Esophagus muscularis mucosa (tissue), 4 donors: ENCODE data around the gene RGS19. TPM values are rescaled to one million over a fixed set of nuclear protein-coding genes. Genes with fewer than 3 reads are reported as not detected.
A peak's percentile ranks its signal among the peaks of the same experiment; 100 is the strongest.

Source experiments
- DNase-seq: peaks from one replicate; pipeline ENCODE4 v3.0.0-alpha.2; 2017; ENCODE audit errors: extremely low spot score
- H3K27ac ChIP-seq, 4 donors: fragments of 200-600 bp; sonication (generic); replicated peaks in 1 of 4; 1 replicate in 3 of 4; 2 replicates in 1 of 4; pipeline ENCODE4 v1.5.1; 2016 to 2019; ENCODE audit warnings: mild to moderate bottlenecking in 1 of 4
- H3K27me3 ChIP-seq, 4 donors: fragments of 200-600 bp; sonication (generic); one replicate each; pipeline versions ENCODE4 v1.5.1 to v1.6.0; 2016 to 2019
- H3K36me3 ChIP-seq, 4 donors: fragments of 200-600 bp; sonication (generic); one replicate each; pipeline ENCODE4 v1.5.1; 2016 to 2019
- H3K4me1 ChIP-seq, 4 donors: fragments of 200-600 bp; sonication (generic); one replicate each; pipeline ENCODE4 v1.5.1; 2016 to 2019
- H3K4me3 ChIP-seq, 4 donors: fragments of 200-600 bp; sonication (generic); 1 replicate in 2 of 4; 2 replicates in 2 of 4; pipeline ENCODE4 v1.5.1; 2016 to 2019; ENCODE audit warnings: mild to moderate bottlenecking in 4 of 4, moderate library complexity in 1 of 4
- H3K9me3 ChIP-seq, 4 donors: fragments of 200-600 bp; sonication (generic); 1 replicate in 3 of 4; 2 replicates in 1 of 4; pipeline ENCODE4 v1.5.1; 2016 to 2019
- CTCF ChIP-seq, 3 experiments: fragments of 200-600 bp in 2 of 3; fragments of 450-650 bp in 1 of 3; sonication (generic) in 2 of 3; IDR thresholded peaks; one replicate each; pipeline ENCODE4 v1.5.1; 2017 to 2019; ENCODE audit warnings: antibody characterized with exemption in 3 of 3, mild to moderate bottlenecking in 2 of 3, moderate library complexity in 1 of 3
- EP300 ChIP-seq: sonication (generic); formaldehyde crosslinking; IDR thresholded peaks from one replicate; pipeline ENCODE4 v1.6.1; 2017; ENCODE audit warnings: antibody characterized with exemption
- POLR2A ChIP-seq: fragments of 450-650 bp; IDR thresholded peaks from one replicate; pipeline ENCODE4 v1.6.1; 2017; ENCODE audit warnings: antibody characterized with exemption, moderate library complexity, mild to moderate bottlenecking, low read depth
- POLR2AphosphoS5 ChIP-seq, 2 donors: sonication (generic); formaldehyde crosslinking; IDR thresholded peaks; one replicate each; pipeline ENCODE4 v1.6.1; 2017; ENCODE audit warnings: antibody characterized with exemption in 2 of 2
- WGBS: methylation state at CpG from one replicate; pipeline ENCODE4 v1.1.5; 2018; 5-methylcytosine and 5-hydroxymethylcytosine counted together
- intact Hi-C: fragments of 100-400 bp; cut with DNase I; formaldehyde crosslinking; loops from one replicate; pipeline ENCODE4 v1.15.1; 2023
- total RNA-seq, 4 donors: library from RNA; depleted of rRNA; stranded (reverse); fragments of >200 nt; gene quantifications; one replicate each; pipeline versions ENCODE4 v1.1.0 to v1.2.1, GENCODE V29; 2016

RGS19 gene
- total RNA-seq, 4 donors from 2014 or later, result 11.4 to 17.7 (median 12.7) TPM

- H3K27ac ChIP-seq, result peak overlapping the region; percentile 84 to 87 (median 86)
- no peaks in the 10 kb centered on the region for H3K36me3 ChIP-seq
- WGBS, result 100% methylated on average over 1 of the region's 5 CpGs
- H3K9me3 ChIP-seq, result no peaks in the 10 kb centered on the region
- intact Hi-C loops, result no loop called here
- TF ChIP-seq CTCF (IDR thresholded peaks at IDR 0.05), result no peak
- TF ChIP-seq EP300, result no peak
- no peak for TF ChIP-seq POLR2AphosphoS5 (IDR thresholded peaks at IDR 0.05)
- no peak for TF ChIP-seq POLR2A
- DNase-seq, result no peak
- H3K4me3 ChIP-seq, result peak overlapping the region; percentile 78 to 93 (median 82)
- H3K27me3 ChIP-seq, result peaks cover 0 to 10% (median 0%) of the 10 kb centered on the region in 4 donors
- peaks cover 26 to 48% (median 41%) of the 10 kb centered on the region in 4 donors for H3K4me1 ChIP-seq
These were observed 17.1 kb downstream of the RGS19 start for GRCh38 chr20:64062276-64062595.

GRCh38 chr20:64058536-64058935 is 20.8 kb downstream of the RGS19 start:
- Histone ChIP-seq H3K27me3 (peaks cover 0 to 47% (median 2%) of the 10 kb centered on the region in 4 donors), H3K9me3 (no peaks in the 10 kb centered on the region), H3K36me3 (no peaks in the 10 kb centered on the region), H3K4me3 (no peak overlapping the region), H3K27ac (no peak overlapping the region), H3K4me1 (peaks cover 23 to 44% (median 39%) of the 10 kb centered on the region in 4 donors)
- intact Hi-C loops, result no loop called here
- WGBS, result 87% methylated on average over 11 of the region's 12 CpGs
- TF ChIP-seq POLR2A (no peak), EP300 (no peak), CTCF (IDR thresholded peaks at IDR 0.05) (no peak), POLR2AphosphoS5 (IDR thresholded peaks at IDR 0.05) (no peak)
- DNase-seq, result no peak

GRCh38 chr20:64057628-64058498 is 21.5 kb downstream of the RGS19 start:
- no peak for TF ChIP-seq POLR2A
- no peak for TF ChIP-seq POLR2AphosphoS5 (IDR thresholded peaks at IDR 0.05)
- TF ChIP-seq CTCF (IDR thresholded peaks at IDR 0.05), result peak; percentile 60 to 92 (median 64)
- no peak for TF ChIP-seq EP300
- Histone ChIP-seq H3K9me3 (no peaks in the 10 kb centered on the region), H3K4me3 (peak overlapping the region; percentile 14 to 45 (median 16)), H3K27me3 (peaks cover 0 to 54% (median 4%) of the 10 kb centered on the region in 4 donors), H3K4me1 (peaks cover 28 to 48% (median 43%) of the 10 kb centered on the region in 4 donors), H3K27ac (peak overlapping the region; percentile 42 to 76 (median 72)), H3K36me3 (no peaks in the 10 kb centered on the region)
- 60% methylated on average over 16 of the region's 33 CpGs for WGBS
- intact Hi-C loops, result no loop called here
- DNase-seq, result no peak

DNA sequence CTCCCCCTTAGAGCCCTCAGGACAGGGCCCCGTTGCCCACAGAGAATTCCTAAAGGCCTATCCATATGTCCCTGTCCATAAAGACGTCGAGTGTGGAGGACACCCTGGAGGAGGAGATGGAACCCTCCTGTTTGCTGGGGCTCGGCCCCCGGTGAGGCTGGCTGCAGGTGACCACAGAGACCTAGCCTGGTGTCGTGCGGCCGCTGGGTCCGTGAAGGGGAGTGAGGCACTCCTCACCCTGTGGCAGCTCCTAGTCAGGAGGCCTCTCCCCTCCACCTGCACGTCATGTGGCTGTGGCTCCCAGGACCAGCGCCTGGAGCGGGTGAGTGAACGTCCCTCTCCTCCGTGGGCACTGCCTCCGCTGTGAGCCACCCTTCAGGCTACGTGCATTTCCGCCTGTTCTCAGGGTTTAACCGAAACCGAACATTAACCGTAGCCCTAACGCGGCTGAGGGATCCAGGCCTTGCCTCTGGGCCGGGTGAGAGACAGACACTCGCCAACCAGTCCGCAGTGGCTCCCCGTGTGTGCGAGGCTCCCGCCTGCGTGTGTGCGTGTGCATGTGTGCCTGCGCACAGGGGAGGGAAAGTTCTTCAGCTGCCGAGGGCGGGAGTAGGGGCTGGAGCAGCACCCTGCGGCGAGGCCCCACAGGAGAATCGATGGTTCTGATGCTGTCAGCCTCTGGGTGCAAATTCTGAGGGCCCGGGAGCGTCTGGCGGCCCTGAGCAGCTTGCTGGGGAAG is 22.3 kb downstream of the RGS19 start:
- TF ChIP-seq POLR2A (no peak), POLR2AphosphoS5 (IDR thresholded peaks at IDR 0.05) (peak in 1 of 2 donors; percentile 22), EP300 (no peak), CTCF (IDR thresholded peaks at IDR 0.05) (no peak)
- H3K9me3 ChIP-seq, result no peaks in the 10 kb centered on the region
- H3K36me3 ChIP-seq, result no peaks in the 10 kb centered on the region
- H3K4me1 ChIP-seq, result peaks cover 27 to 49% (median 44%) of the 10 kb centered on the region in 4 donors
- peak overlapping the region; percentile 14 to 45 (median 16) for H3K4me3 ChIP-seq
- intact Hi-C loops, result no loop called here
- H3K27me3 ChIP-seq, result peaks cover 0 to 62% (median 6%) of the 10 kb centered on the region in 4 donors
- peak overlapping the region; percentile 42 to 76 (median 72) for H3K27ac ChIP-seq
- DNase-seq, result no peak
- 55% methylated on average over 26 of the region's 39 CpGs for WGBS
